Measurements from ENCODE around the gene SH2D3C. TPM values are rescaled to one million over a fixed set of nuclear protein-coding genes. Genes with fewer than 3 reads are reported as not detected.

SH2D3C gene
- total and polyA plus RNA-seq, 2 of the 8 experiments (the other 6 are each of a cell fraction or from before 2014, with no cell fraction given), result 6.4 to 8.1 TPM

- TF ChIP-seq RBBP5 (IDR thresholded peaks at IDR 0.05; ENCODE audit: borderline replicate concordance, low read depth, low read length), result no peak
- no peak for TF ChIP-seq BACH1 (IDR thresholded peaks at IDR 0.05; ENCODE audit: low read length)
- TF ChIP-seq POLR2A (IDR thresholded peaks at IDR 0.05; ENCODE audit: control extremely low read depth in 1 of 2, low read depth in 2 of 2, low read length in 2 of 2), result 0 out of 3 replicates have a peak, but pooled peaks of 1 of the 2 experiments have one; percentile 13
- TF ChIP-seq SRF (IDR thresholded peaks at IDR 0.05; ENCODE audit: low read depth, low read length), result no peak
- TF ChIP-seq SP1 (IDR thresholded peaks at IDR 0.05; ENCODE audit: low read depth, low read length), result no peak
- TF ChIP-seq ASH2L (IDR thresholded peaks at IDR 0.05; ENCODE audit: low read length), result no peak
- no peak for TF ChIP-seq NANOG (IDR thresholded peaks at IDR 0.05; ENCODE audit: insufficient read depth, low read depth, low read length, poor library complexity, severe bottlenecking)
- TF ChIP-seq JUN (IDR thresholded peaks at IDR 0.05; ENCODE audit: low read depth, low read length), result no peak
- no peak for TF ChIP-seq SIX5 (IDR thresholded peaks at IDR 0.05; ENCODE audit: low read depth, low read length)
- no peak for TF ChIP-seq RNF2 (IDR thresholded peaks at IDR 0.05; ENCODE audit: borderline replicate concordance, low read depth, low read length, missing control alignments, poor library complexity, severe bottlenecking)
- TF ChIP-seq TEAD4 (IDR thresholded peaks at IDR 0.05; ENCODE audit: low read depth, low read length), result no peak
- TF ChIP-seq CTBP2 (IDR thresholded peaks at IDR 0.05; ENCODE audit: borderline replicate concordance, insufficient read depth, insufficient read length, low read length), result no peak
- TF ChIP-seq, protein P1, sequence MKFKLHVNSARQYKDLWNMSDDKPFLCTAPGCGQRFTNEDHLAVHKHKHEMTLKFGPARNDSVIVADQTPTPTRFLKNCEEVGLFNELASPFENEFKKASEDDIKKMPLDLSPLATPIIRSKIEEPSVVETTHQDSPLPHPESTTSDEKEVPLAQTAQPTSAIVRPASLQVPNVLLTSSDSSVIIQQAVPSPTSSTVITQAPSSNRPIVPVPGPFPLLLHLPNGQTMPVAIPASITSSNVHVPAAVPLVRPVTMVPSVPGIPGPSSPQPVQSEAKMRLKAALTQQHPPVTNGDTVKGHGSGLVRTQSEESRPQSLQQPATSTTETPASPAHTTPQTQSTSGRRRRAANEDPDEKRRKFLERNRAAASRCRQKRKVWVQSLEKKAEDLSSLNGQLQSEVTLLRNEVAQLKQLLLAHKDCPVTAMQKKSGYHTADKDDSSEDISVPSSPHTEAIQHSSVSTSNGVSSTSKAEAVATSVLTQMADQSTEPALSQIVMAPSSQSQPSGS (IDR thresholded peaks at IDR 0.05; ENCODE audit: low read length), result no peak
- no peak for TF ChIP-seq NRF1 (IDR thresholded peaks at IDR 0.05; ENCODE audit: low read depth, low read length)
- TF ChIP-seq GABPA (IDR thresholded peaks at IDR 0.05; ENCODE audit: borderline replicate concordance, insufficient read depth, low read length), result 0 out of 2 replicates have a peak, but pooled peaks have one; percentile 18
Observed at GRCh38 chr9:127809540-127810377, 31.3 kb upstream of the SH2D3C start (continued).
